DND-41 (cell line): Measurements from ENCODE around the gene NRSN1.

ENCODE experiments used
- ATAC-seq: fragments of 200-7000 bp; cut with Tn5 transposase; 3 replicates; pipeline ENCODE4 v1.9.1; 2021; ENCODE audit warnings: low read depth; ENCODE audit not compliant: insufficient read depth
- DNase-seq: peaks from one replicate; pipeline ENCODE4 v3.0.0-alpha.2; 2020
- H2AFZ ChIP-seq: 2 replicates; pipeline ENCODE4 v1.6.0; 2012; ENCODE audit warnings: low read depth, low read length
- H3K27ac ChIP-seq: 2 replicates; pipeline ENCODE4 v1.5.1; 2012; ENCODE audit warnings: low read length, inconsistent platforms
- H3K27me3 ChIP-seq: fragments of 200-600 bp; sonication (generic); 2 replicates; pipeline ENCODE4 v1.6.0; 2012; ENCODE audit warnings: low read length, mild to moderate bottlenecking, inconsistent platforms; ENCODE audit not compliant: insufficient read depth, poor library complexity
- H3K36me3 ChIP-seq: 2 replicates; pipeline ENCODE4 v1.5.1; 2012; ENCODE audit warnings: low read length, inconsistent platforms; ENCODE audit not compliant: insufficient read depth
- H3K4me1 ChIP-seq: 2 replicates; pipeline ENCODE4 v1.5.1; 2012; ENCODE audit warnings: mild to moderate bottlenecking, low read length; ENCODE audit not compliant: insufficient read depth
- H3K4me2 ChIP-seq: 2 replicates; pipeline ENCODE4 v1.6.0; 2012; ENCODE audit warnings: mild to moderate bottlenecking, moderate library complexity, low read length, inconsistent platforms; ENCODE audit not compliant: insufficient read depth
- H3K4me3 ChIP-seq, 2 experiments: fragments of 200-600 bp in 1 of 2; shearing (Covaris generic) in 1 of 2; 2 replicates each; pipeline ENCODE4 v1.5.1; 2012 to 2016; ENCODE audit warnings: inconsistent platforms in 2 of 2, low read length in 2 of 2, mild to moderate bottlenecking in 2 of 2, low read depth in 1 of 2, moderate library complexity in 1 of 2
- H3K79me2 ChIP-seq: 2 replicates; pipeline ENCODE4 v1.6.0; 2012; ENCODE audit warnings: low read length, inconsistent platforms; ENCODE audit not compliant: insufficient read depth
- H3K9ac ChIP-seq: 2 replicates; pipeline ENCODE4 v1.6.0; 2012; ENCODE audit warnings: low read depth, mild to moderate bottlenecking, inconsistent platforms, low read length, moderate library complexity
- H3K9me3 ChIP-seq: 2 replicates; pipeline ENCODE4 v1.5.1; 2012; ENCODE audit warnings: low read length, moderate library complexity, mild to moderate bottlenecking, inconsistent platforms; ENCODE audit not compliant: insufficient read depth, severe bottlenecking
- H4K20me1 ChIP-seq: 2 replicates; pipeline ENCODE4 v1.6.0; 2012; ENCODE audit warnings: low read length; ENCODE audit not compliant: insufficient read depth
- EZH2 ChIP-seq: IDR thresholded peaks from 3 replicates; pipeline ENCODE4 v1.6.1; 2012; ENCODE audit warnings: borderline replicate concordance, low read depth, mild to moderate bottlenecking, moderate library complexity, low read length, inconsistent platforms; ENCODE audit not compliant: severe bottlenecking
- TF ChIP-seq, protein P1 (sequence below): IDR thresholded peaks from 2 replicates; pipeline ENCODE4 v1.5.1; 2012; ENCODE audit warnings: borderline replicate concordance, low read length, moderate library complexity, mild to moderate bottlenecking; ENCODE audit not compliant: poor library complexity, severe bottlenecking; ENCODE audit errors: extremely low read depth

The NRSN1 gene

DNA sequence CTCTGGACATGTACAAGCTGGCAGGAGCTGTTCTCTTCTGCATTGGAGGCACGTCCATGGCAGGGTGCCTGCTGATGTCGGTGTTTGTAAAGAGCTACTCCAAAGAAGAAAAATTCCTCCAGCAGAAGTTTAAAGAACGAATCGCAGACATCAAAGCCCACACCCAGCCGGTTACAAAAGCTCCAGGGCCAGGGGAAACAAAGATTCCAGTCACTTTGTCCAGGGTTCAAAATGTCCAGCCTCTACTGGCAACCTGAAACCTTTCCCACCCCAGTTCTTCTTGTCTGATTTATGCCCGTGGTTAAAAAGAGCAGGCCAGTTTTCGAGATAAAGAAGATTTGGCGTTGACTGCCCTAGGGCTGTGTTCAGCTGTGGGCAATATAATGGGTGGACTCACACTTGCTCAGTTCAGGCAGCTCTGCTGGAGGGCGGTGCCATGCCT is 19.7 kb downstream of the NRSN1 start:
- Histone ChIP-seq H2AFZ (no peak overlapping the region), H3K9me3 (no peaks in the 10 kb centered on the region), H3K79me2 (no peaks in the 10 kb centered on the region), H3K27ac (no peak overlapping the region), H3K27me3 (no peaks in the 10 kb centered on the region), H4K20me1 (no peaks in the 10 kb centered on the region), H3K9ac (no peak overlapping the region), H3K4me1 (no peaks in the 10 kb centered on the region), H3K4me2 (no peak overlapping the region), H3K4me3 (no peak overlapping the region), H3K36me3 (no peaks in the 10 kb centered on the region)
- DNase-seq (no peak), ATAC-seq (no peak)
- TF ChIP-seq, protein P1, sequence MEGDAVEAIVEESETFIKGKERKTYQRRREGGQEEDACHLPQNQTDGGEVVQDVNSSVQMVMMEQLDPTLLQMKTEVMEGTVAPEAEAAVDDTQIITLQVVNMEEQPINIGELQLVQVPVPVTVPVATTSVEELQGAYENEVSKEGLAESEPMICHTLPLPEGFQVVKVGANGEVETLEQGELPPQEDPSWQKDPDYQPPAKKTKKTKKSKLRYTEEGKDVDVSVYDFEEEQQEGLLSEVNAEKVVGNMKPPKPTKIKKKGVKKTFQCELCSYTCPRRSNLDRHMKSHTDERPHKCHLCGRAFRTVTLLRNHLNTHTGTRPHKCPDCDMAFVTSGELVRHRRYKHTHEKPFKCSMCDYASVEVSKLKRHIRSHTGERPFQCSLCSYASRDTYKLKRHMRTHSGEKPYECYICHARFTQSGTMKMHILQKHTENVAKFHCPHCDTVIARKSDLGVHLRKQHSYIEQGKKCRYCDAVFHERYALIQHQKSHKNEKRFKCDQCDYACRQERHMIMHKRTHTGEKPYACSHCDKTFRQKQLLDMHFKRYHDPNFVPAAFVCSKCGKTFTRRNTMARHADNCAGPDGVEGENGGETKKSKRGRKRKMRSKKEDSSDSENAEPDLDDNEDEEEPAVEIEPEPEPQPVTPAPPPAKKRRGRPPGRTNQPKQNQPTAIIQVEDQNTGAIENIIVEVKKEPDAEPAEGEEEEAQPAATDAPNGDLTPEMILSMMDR: no peak
- no peak for TF ChIP-seq EZH2

DNA sequence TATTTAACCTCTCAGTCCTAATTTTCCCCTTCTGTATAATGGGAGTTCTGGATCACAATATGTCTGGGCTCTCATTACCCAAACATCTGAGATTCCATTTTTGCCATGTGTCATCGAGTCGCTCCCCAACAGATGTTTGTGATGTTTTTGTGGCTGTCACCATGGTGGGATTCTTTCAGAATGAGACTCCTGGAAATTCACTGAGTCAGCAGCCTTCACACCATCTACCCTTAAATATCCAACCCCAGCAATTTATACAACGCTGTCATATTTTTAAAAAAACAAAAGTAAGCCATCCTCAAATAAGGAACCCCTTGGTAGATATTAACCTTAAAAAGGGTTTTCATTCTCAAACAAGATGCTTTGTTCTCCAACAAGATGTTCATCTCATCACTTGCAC is 20.9 kb downstream of the NRSN1 start:
- TF ChIP-seq EZH2: no peak
- TF ChIP-seq, protein P1: no peak
- no peak overlapping the region for H3K9ac ChIP-seq
- no peak overlapping the region for H3K4me2 ChIP-seq
- H4K20me1 ChIP-seq: no peaks in the 10 kb centered on the region
- H2AFZ ChIP-seq: no peak overlapping the region
- H3K4me3 ChIP-seq: no peak overlapping the region
- H3K79me2 ChIP-seq: no peaks in the 10 kb centered on the region
- H3K27me3 ChIP-seq: no peaks in the 10 kb centered on the region
- no peaks in the 10 kb centered on the region for H3K9me3 ChIP-seq
- H3K4me1 ChIP-seq: no peaks in the 10 kb centered on the region
- H3K27ac ChIP-seq: no peak overlapping the region
- no peaks in the 10 kb centered on the region for H3K36me3 ChIP-seq
- ATAC-seq (no peak), DNase-seq (no peak)

DNA sequence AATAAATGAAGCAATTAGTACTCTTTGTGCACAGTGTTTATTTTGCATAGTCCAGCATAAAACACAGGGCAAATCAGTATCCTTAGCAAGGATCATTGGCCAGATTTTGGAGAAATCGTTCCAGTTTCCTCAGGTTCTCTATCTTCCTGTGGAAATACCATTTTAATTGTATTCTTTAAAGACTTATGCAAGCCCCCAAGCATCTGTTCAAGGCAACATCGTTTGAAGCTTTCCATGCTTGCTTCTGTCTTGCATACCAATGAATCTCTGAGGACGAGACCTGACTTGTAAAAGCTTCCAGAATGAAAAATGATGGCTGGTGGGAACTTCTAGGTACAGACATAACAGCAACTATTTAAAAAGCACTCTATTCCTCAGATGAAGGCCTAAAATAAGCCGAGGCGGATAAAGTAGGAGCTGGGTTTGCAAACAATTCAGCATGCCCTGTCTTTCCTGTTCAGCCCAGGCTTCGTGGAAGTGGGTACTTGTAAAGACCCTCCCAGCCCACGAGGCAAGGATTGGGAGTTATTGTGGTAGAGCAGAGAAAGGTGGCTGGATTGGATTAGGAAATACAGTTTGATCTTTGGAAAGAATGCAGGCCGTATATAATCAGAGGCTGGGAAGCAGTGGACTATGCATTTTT is 21.6 kb downstream of the NRSN1 start:
- H3K36me3 ChIP-seq: no peaks in the 10 kb centered on the region
- ATAC-seq: no peak
- TF ChIP-seq, protein P1: no peak
- no peak for TF ChIP-seq EZH2
- no peak overlapping the region for H3K9ac ChIP-seq
- H3K27me3 ChIP-seq: no peaks in the 10 kb centered on the region
- H3K4me1 ChIP-seq: no peaks in the 10 kb centered on the region
- H2AFZ ChIP-seq: no peak overlapping the region
- H3K27ac ChIP-seq: no peak overlapping the region
- H3K4me3 ChIP-seq: no peak overlapping the region
- H4K20me1 ChIP-seq: no peaks in the 10 kb centered on the region
- no peaks in the 10 kb centered on the region for H3K79me2 ChIP-seq
- H3K9me3 ChIP-seq: no peaks in the 10 kb centered on the region
- no peak overlapping the region for H3K4me2 ChIP-seq
- DNase-seq: no peak
